Immature natural killer cell (primary cell): ENCODE data around the gene UBE2F. TPM values are rescaled to one million over a fixed set of nuclear protein-coding genes. Genes with fewer than 3 reads are reported as not detected.

Experiments used
- DNase-seq, 3 donors: peaks; one replicate each; pipeline ENCODE4 v3.0.0; 2022; ENCODE audit warnings: mixed read lengths in 1 of 3
- H3K27ac Mint-ChIP-seq, 6 donors: one replicate each; pipeline ENCODE4 v1.8.0; 2020; ENCODE audit warnings: mixed read lengths in 6 of 6, mild to moderate bottlenecking in 5 of 6, inconsistent platforms in 4 of 6, moderate library complexity in 3 of 6
- H3K27me3 Mint-ChIP-seq, 3 donors: one replicate each; pipeline ENCODE4 v1.8.0; 2020 to 2021; ENCODE audit warnings: low read depth in 3 of 3, mild to moderate bottlenecking in 3 of 3, mixed read lengths in 3 of 3, moderate library complexity in 3 of 3, inconsistent platforms in 1 of 3
- H3K36me3 Mint-ChIP-seq, 3 donors: one replicate each; pipeline ENCODE4 v1.8.0; 2020; ENCODE audit warnings: mixed read lengths in 3 of 3, inconsistent platforms in 2 of 3, mild to moderate bottlenecking in 2 of 3
- H3K4me1 Mint-ChIP-seq, 2 donors: one replicate each; pipeline ENCODE4 v1.8.0; 2020; ENCODE audit warnings: inconsistent platforms in 2 of 2, mild to moderate bottlenecking in 2 of 2, mixed read lengths in 2 of 2, moderate library complexity in 1 of 2
- H3K4me3 Mint-ChIP-seq, 5 donors: one replicate each; pipeline ENCODE4 v1.8.0; 2020; ENCODE audit warnings: mild to moderate bottlenecking in 5 of 5, mixed read lengths in 5 of 5, inconsistent platforms in 3 of 5, moderate library complexity in 3 of 5
- H3K9me3 Mint-ChIP-seq, 6 donors: one replicate each; pipeline ENCODE4 v1.8.0; 2020; ENCODE audit warnings: mild to moderate bottlenecking in 6 of 6, mixed read lengths in 6 of 6, inconsistent platforms in 4 of 6, moderate library complexity in 3 of 6
- polyA plus RNA-seq, 3 donors: library from polyadenylated mRNA; unstranded; fragments of 300-500 nt; fragmentation: Illumina TruSeq; gene quantifications; one replicate each; pipeline ENCODE4 v1.2.3, GENCODE V29; 2021

Gene UBE2F
- polyA plus RNA-seq, 3 donors from 2014 or later = 274 to 339 (median 323) TPM

GRCh38 chr2:237996021-237996593, 29.3 kb downstream of the UBE2F start:
- H3K4me1 Mint-ChIP-seq = peaks cover 42 to 71% of the 10 kb centered on the region in 2 donors
- H3K27me3 Mint-ChIP-seq = peaks cover 0 to 10% (median 5%) of the 10 kb centered on the region in 3 donors
- DNase-seq = no peak
- peak overlapping the region in 1 of 5 donors; percentile 8 for H3K4me3 Mint-ChIP-seq
- peaks cover 11 to 42% (median 20%) of the 10 kb centered on the region in 3 donors for H3K36me3 Mint-ChIP-seq
- no peaks in the 10 kb centered on the region for H3K9me3 Mint-ChIP-seq
- H3K27ac Mint-ChIP-seq = peak overlapping the region; percentile 26 to 99 (median 62)

DNA sequence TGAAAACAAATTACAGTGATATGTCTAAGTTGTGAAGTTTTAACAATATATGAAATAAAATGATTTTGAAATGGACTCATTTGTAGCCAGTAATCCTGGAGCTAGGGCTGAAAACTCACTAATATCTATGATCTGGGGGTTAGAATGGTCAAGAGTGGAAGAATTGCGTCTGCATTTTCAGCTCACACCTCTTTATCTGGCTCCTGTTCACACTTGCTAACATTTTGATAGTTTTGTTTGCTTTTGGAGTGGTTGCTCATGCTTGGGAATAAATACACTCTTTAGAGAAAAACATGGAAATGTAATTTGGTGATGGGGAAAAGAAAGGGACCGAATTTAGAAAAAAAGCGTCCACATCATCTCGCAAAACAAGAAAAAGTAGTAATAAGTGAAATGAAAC, 30.7 kb downstream of the UBE2F start:
- no peak for DNase-seq
- peak overlapping the region; percentile 12 to 68 (median 58) for H3K4me3 Mint-ChIP-seq
- H3K9me3 Mint-ChIP-seq = no peaks in the 10 kb centered on the region
- H3K27ac Mint-ChIP-seq = peak overlapping the region; percentile 71 to 99 (median 88)
- peaks cover 0 to 11% (median 5%) of the 10 kb centered on the region in 3 donors for H3K27me3 Mint-ChIP-seq
- H3K4me1 Mint-ChIP-seq = peaks cover 44 to 82% of the 10 kb centered on the region in 2 donors
- peaks cover 8 to 34% (median 14%) of the 10 kb centered on the region in 3 donors for H3K36me3 Mint-ChIP-seq

DNA sequence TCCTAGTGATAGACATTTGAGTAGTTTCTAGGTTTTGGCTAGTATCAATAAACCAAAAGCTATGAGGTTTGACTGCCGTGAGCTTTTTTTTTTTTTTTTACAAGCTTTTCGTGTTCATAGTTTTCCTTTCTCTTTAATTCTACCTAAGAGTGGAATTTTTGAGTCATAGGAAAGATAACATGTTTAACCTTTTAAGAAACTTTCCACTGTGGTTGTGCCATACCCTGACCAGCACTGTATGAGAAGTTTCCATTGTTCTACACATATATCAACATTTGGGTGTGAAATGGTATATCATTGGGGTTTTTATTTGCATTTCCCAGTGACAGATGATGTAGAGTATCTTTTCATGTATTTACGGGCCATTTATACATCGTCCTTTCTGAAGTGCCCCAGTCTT, 31.7 kb downstream of the UBE2F start:
- Mint-ChIP-seq H3K4me1 (peaks cover 52 to 86% of the 10 kb centered on the region in 2 donors), H3K4me3 (peak overlapping the region; percentile 76 to 92 (median 80))
- DNase-seq = peak; percentile 68 to 74 (median 73)

DNA sequence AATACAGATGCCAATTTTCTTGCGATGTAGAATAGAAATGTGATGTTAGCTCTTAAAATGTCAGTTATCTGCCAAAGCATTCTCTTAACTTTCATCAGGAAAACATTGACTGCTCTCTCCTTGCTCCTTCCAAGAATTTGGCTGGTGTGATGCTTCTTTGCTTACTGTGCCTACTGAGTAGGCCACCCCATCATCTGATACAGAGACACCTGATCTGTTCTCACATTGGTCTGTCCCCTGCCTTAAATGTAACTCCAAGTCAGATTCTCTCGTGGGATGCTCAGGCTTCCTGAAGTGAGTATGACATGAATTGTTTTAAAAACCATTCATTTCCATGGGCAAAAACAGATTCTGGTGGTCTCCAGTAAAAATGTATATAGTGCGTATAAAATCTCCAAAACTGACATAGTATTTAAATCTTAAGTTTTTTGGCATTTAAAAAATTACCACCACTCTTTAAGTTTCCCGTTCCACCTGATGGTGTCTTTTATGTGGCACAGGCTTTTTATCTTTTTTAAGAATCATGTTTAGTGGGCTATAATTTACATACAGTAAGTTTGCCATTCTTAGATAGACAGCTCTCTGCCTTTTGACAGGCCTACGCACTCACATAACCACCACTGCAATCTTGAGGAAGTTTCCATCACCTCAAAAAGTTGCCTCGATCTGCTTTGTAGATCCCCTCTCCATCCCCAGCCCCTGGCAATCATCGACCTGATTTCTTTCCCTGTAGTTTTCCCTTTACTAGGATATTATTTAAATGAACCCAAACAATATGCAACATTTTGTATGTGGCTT, 36.6 kb downstream of the UBE2F start:
- Mint-ChIP-seq H3K4me3 (peak overlapping the region in 4 of 5 donors; percentile 31 to 56 (median 50)), H3K4me1 (peaks cover 71 to 90% of the 10 kb centered on the region in 2 donors), H3K27ac (peak overlapping the region; percentile 47 to 88 (median 80)), H3K9me3 (no peaks in the 10 kb centered on the region), H3K36me3 (peaks cover 8 to 29% (median 25%) of the 10 kb centered on the region in 3 donors), H3K27me3 (peaks cover 2 to 9% (median 8%) of the 10 kb centered on the region in 3 donors)
- no peak for DNase-seq

More for the DNA sequence above, 31.7 kb downstream of the UBE2F start:
- H3K27ac Mint-ChIP-seq = peak overlapping the region; percentile 90 to 99 (median 96)
- peaks cover 0 to 11% (median 5%) of the 10 kb centered on the region in 3 donors for H3K27me3 Mint-ChIP-seq
- peaks cover 12 to 32% (median 20%) of the 10 kb centered on the region in 3 donors for H3K36me3 Mint-ChIP-seq
- H3K9me3 Mint-ChIP-seq = no peaks in the 10 kb centered on the region

DNA sequence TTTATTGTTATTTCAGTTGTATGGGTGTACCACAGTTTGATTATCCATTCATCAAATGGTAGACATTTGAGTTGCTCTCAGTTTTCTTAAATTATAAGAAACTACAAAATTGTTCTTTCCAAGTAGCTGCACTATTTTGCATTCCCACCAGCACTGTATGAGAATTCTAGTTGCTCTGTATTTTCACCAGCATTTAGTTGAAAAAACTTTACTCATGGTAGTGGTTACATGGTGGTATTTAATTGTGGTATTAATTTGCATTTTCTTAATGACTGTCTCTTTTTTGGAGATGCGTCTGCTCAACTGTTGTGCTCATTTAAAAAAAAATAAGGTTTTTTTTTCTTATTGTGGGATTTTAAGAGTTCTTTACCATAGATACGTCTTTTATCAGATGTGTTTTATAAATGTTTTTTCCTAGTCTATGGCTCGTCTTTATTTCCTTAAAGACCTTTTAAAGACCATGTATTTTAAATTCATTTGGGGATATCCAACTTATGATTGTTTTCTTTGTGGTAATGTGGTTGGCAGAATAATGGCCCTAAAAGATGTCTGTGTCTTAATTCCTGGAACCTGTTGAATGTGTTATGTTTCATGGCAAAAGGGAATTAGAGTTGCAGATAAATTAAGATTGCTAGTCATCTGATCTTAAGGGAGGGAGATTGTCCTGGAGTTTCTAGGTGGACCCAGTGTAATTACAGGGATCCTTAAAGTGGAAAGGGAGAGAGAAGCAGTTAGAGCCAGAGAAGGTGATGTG, 37.4 kb downstream of the UBE2F start:
- Mint-ChIP-seq H3K4me3 (peak overlapping the region; percentile 31 to 56 (median 46)), H3K4me1 (peaks cover 71 to 90% of the 10 kb centered on the region in 2 donors), H3K27ac (peak overlapping the region; percentile 54 to 92 (median 88)), H3K27me3 (peaks cover 2 to 5% (median 4%) of the 10 kb centered on the region in 3 donors), H3K9me3 (no peaks in the 10 kb centered on the region), H3K36me3 (peaks cover 8 to 25% (median 24%) of the 10 kb centered on the region in 3 donors)
- no peak for DNase-seq

DNA sequence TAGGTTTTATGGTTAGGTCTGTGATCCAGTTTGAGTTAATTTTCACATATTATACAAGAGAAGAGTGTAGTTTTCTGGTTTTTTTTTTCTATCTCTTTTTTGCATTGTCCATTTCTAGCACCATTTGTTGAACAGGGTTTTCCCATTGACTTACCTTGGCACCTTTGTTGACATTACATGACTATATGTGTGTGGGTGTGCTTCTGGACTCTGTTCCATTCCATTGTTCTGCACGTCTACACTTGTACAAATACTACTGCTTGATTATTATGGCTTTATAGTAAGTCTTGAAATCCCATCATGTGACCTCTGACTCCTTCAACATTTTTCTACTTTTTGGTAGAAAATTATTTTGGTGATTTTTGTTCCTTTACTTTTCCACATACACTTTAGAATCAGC, 38.7 kb downstream of the UBE2F start:
- no peak for DNase-seq
- H3K4me1 Mint-ChIP-seq = peaks cover 73 to 90% of the 10 kb centered on the region in 2 donors
- H3K27me3 Mint-ChIP-seq = peaks cover 2 to 4% (median 3%) of the 10 kb centered on the region in 3 donors
- peak overlapping the region in 5 of 6 donors; percentile 41 to 82 (median 69) for H3K27ac Mint-ChIP-seq
- H3K9me3 Mint-ChIP-seq = no peaks in the 10 kb centered on the region
- H3K4me3 Mint-ChIP-seq = no peak overlapping the region
- peaks cover 9 to 19% (median 16%) of the 10 kb centered on the region in 3 donors for H3K36me3 Mint-ChIP-seq

DNA sequence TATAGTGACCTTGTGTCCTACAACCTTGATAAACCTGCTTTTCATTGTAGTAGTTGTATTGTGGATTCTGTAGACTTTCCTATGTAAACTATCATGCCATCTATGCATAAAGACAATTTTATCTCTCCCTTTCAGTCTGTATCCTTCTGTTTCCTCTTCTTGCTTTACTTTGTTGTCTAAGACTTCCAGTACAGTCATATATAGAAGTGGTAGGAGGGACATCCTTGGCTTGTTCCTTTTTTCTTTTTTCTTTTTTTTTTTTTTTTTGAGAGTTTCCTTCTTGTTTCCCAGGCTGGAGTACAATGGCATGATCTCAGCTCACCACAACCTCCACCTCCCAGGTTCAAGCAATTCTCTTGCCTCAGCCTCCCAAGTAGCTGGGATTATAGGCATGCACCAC, 39.7 kb downstream of the UBE2F start:
- Mint-ChIP-seq H3K27me3 (peaks cover 2 to 4% (median 2%) of the 10 kb centered on the region in 3 donors), H3K36me3 (peaks cover 12 to 24% (median 16%) of the 10 kb centered on the region in 3 donors), H3K27ac (peak overlapping the region in 5 of 6 donors; percentile 25 to 76 (median 54)), H3K4me1 (peaks cover 77 to 90% of the 10 kb centered on the region in 2 donors), H3K4me3 (no peak overlapping the region), H3K9me3 (no peaks in the 10 kb centered on the region)
- DNase-seq = no peak

DNA sequence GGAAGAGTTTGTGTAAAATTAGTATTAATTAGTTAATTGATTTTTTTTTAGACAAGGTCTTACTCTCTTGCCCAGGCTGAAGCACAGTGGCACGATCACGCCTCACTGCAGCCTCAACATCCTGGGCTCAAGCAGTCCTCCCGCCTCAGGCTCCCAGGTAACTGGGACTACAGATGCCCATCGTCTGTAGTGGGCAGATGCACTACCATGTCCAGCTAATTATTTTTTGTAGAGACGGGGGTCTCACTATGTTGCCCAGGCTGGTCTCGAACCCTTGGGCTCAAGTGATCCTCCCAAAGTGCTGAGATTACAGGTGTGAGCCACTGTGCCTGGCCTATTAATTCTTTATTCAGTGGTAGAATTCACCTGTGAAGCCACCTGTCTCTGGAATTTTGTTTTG, 41.1 kb downstream of the UBE2F start:
- peaks cover 81 to 94% of the 10 kb centered on the region in 2 donors for H3K4me1 Mint-ChIP-seq
- H3K27ac Mint-ChIP-seq = peak overlapping the region in 5 of 6 donors; percentile 10 to 50 (median 36)
- H3K36me3 Mint-ChIP-seq = peaks cover 19 to 30% (median 19%) of the 10 kb centered on the region in 3 donors
- H3K27me3 Mint-ChIP-seq = peaks cover 2 to 4% (median 2%) of the 10 kb centered on the region in 3 donors
- no peak overlapping the region for H3K4me3 Mint-ChIP-seq
- no peak for DNase-seq
- no peaks in the 10 kb centered on the region for H3K9me3 Mint-ChIP-seq

GRCh38 chr2:238009563-238009962, 42.7 kb downstream of the UBE2F start:
- peak overlapping the region in 2 of 5 donors; percentile 22 to 33 for H3K4me3 Mint-ChIP-seq
- H3K9me3 Mint-ChIP-seq = no peaks in the 10 kb centered on the region
- no peak for DNase-seq
- H3K36me3 Mint-ChIP-seq = peaks cover 13 to 24% (median 13%) of the 10 kb centered on the region in 3 donors
- peaks cover 2 to 4% (median 2%) of the 10 kb centered on the region in 3 donors for H3K27me3 Mint-ChIP-seq
- H3K4me1 Mint-ChIP-seq = peaks cover 73 to 93% of the 10 kb centered on the region in 2 donors
- H3K27ac Mint-ChIP-seq = peak overlapping the region; percentile 57 to 80 (median 64)

GRCh38 chr2:238010572-238010971, 43.8 kb downstream of the UBE2F start:
- no peak for DNase-seq
- Mint-ChIP-seq H3K4me1 (peaks cover 70 to 93% of the 10 kb centered on the region in 2 donors), H3K4me3 (no peak overlapping the region), H3K27ac (peak overlapping the region; percentile 6 to 71 (median 48)), H3K27me3 (peaks cover 0 to 2% (median 2%) of the 10 kb centered on the region in 3 donors), H3K36me3 (peaks cover 11 to 21% (median 13%) of the 10 kb centered on the region in 3 donors), H3K9me3 (no peaks in the 10 kb centered on the region)

DNA sequence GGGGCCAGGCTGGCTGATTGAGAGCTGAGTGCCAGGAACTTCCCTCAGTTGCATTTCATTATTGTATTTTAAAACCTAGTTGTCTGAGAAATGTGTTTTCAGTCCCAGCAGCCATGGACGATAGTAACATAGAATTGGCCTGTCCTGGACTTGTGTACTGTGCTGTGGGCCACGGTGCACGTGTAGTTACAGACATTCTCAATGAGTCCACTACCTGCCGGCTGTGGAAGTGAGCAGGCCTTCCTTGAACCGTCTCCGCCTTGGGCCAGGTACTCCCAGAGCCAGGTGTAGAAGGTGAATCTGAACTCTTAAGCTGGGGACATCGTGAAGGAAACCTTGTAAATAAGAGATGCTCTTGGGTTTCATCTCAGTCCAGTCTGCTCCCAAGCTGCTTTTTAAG, 47.0 kb downstream of the UBE2F start:
- Mint-ChIP-seq H3K4me3 (no peak overlapping the region), H3K27ac (peak overlapping the region in 3 of 6 donors; percentile 25 to 77 (median 40)), H3K4me1 (peaks cover 66 to 89% of the 10 kb centered on the region in 2 donors), H3K9me3 (no peaks in the 10 kb centered on the region), H3K27me3 (peaks cover 0 to 2% (median 2%) of the 10 kb centered on the region in 3 donors), H3K36me3 (peaks cover 13 to 28% (median 15%) of the 10 kb centered on the region in 3 donors)
- DNase-seq = no peak

GRCh38 chr2:238015705-238016104, 48.9 kb downstream of the UBE2F start:
- no peak overlapping the region for H3K4me3 Mint-ChIP-seq
- peaks cover 0 to 2% (median 2%) of the 10 kb centered on the region in 3 donors for H3K27me3 Mint-ChIP-seq
- H3K4me1 Mint-ChIP-seq = peaks cover 56 to 78% of the 10 kb centered on the region in 2 donors

GRCh38 chr2:238016526-238016925, 49.7 kb downstream of the UBE2F start:
- peak overlapping the region in 5 of 6 donors; percentile 14 to 77 (median 37) for H3K27ac Mint-ChIP-seq
- peaks cover 47 to 70% of the 10 kb centered on the region in 2 donors for H3K4me1 Mint-ChIP-seq
- no peaks in the 10 kb centered on the region for H3K9me3 Mint-ChIP-seq
- peaks cover 11 to 32% (median 17%) of the 10 kb centered on the region in 3 donors for H3K36me3 Mint-ChIP-seq
- DNase-seq = no peak
- peak overlapping the region in 1 of 5 donors; percentile 52 for H3K4me3 Mint-ChIP-seq
- peaks cover 0 to 2% (median 2%) of the 10 kb centered on the region in 3 donors for H3K27me3 Mint-ChIP-seq

More at GRCh38 chr2:238015705-238016104, 48.9 kb downstream of the UBE2F start:
- Mint-ChIP-seq H3K9me3 (no peaks in the 10 kb centered on the region), H3K36me3 (peaks cover 12 to 34% (median 17%) of the 10 kb centered on the region in 3 donors), H3K27ac (peak overlapping the region; percentile 28 to 77 (median 70))
- no peak for DNase-seq
